CD14-positive monocyte (primary cell): ENCODE measurements around the gene SPTSSB. TPM values are rescaled to one million over a fixed set of nuclear protein-coding genes. Genes with fewer than 3 reads are reported as not detected.

Source experiments
- DNase-seq, 3 donors: peaks; one replicate each; pipeline ENCODE4 v3.0.0-alpha.2; 2011 to 2022
- H2AFZ ChIP-seq: 2 replicates; pipeline ENCODE4 v1.6.0; 2012; ENCODE audit warnings: mild to moderate bottlenecking, low read depth, low read length, inconsistent platforms; ENCODE audit not compliant: insufficient read depth, poor library complexity, severe bottlenecking
- H3K27ac ChIP-seq, 2 donors: 1 replicate in 1 of 2; 2 replicates in 1 of 2; pipeline ENCODE4 v1.5.1; 2012 to 2013; ENCODE audit warnings: low read length in 2 of 2, control low read depth in 1 of 2, inconsistent platforms in 1 of 2, low read depth in 1 of 2, mild to moderate bottlenecking in 1 of 2
- H3K27me3 ChIP-seq, 2 donors: one replicate each; pipeline versions ENCODE4 v1.6.0 to v1.6.1; 2011 to 2013; ENCODE audit warnings: low read length in 2 of 2; ENCODE audit not compliant: control insufficient read depth in 2 of 2, insufficient read depth in 2 of 2
- H3K36me3 ChIP-seq, 2 donors: replicated peaks in 1 of 2; 1 replicate in 1 of 2; 2 replicates in 1 of 2; pipeline versions ENCODE4 v1.5.1 to v1.6.1; 2012 to 2013; ENCODE audit warnings: low read length in 2 of 2, control low read depth in 1 of 2, inconsistent platforms in 1 of 2, mild to moderate bottlenecking in 1 of 2; ENCODE audit not compliant: insufficient read depth in 2 of 2, control insufficient read depth in 1 of 2
- H3K4me1 ChIP-seq, 2 donors: 1 replicate in 1 of 2; 2 replicates in 1 of 2; pipeline versions ENCODE4 v1.5.1 to v1.6.1; 2012 to 2013; ENCODE audit warnings: low read length in 2 of 2, control low read depth in 1 of 2, inconsistent platforms in 1 of 2, mild to moderate bottlenecking in 1 of 2, moderate library complexity in 1 of 2; ENCODE audit not compliant: insufficient read depth in 2 of 2, control insufficient read depth in 1 of 2
- H3K4me2 ChIP-seq: replicated peaks from 2 replicates; pipeline ENCODE3; 2012; ENCODE audit warnings: low read length, moderate library complexity, mild to moderate bottlenecking; ENCODE audit not compliant: poor library complexity, severe bottlenecking; ENCODE audit errors: extremely low read depth
- H3K4me3 ChIP-seq, 3 experiments: fragments of 200-600 bp in 1 of 3; sonication (generic) in 1 of 3; replicated peaks in 1 of 3; 1 replicate in 2 of 3; 2 replicates in 1 of 3; pipeline ENCODE4 v1.5.1; 2011 to 2013; ENCODE audit warnings: low read length in 3 of 3, mild to moderate bottlenecking in 3 of 3, control low read depth in 2 of 3, low read depth in 2 of 3, inconsistent platforms in 1 of 3, moderate library complexity in 1 of 3
- H3K79me2 ChIP-seq: 2 replicates; pipeline ENCODE4 v1.6.0; 2012; ENCODE audit warnings: mild to moderate bottlenecking, control low read depth, inconsistent platforms, low read length, moderate library complexity; ENCODE audit not compliant: insufficient read depth
- H3K9ac ChIP-seq: 2 replicates; pipeline ENCODE4 v1.6.0; 2017; ENCODE audit warnings: low read length, mild to moderate bottlenecking; ENCODE audit not compliant: insufficient read depth, poor library complexity, severe bottlenecking
- H3K9me3 ChIP-seq, 2 donors: replicated peaks in 1 of 2; 1 replicate in 1 of 2; 2 replicates in 1 of 2; pipeline versions ENCODE4 v1.5.1 to v1.6.1; 2012 to 2013; ENCODE audit warnings: low read length in 2 of 2, control low read depth in 1 of 2; ENCODE audit not compliant: control insufficient read depth in 1 of 2, insufficient read depth in 1 of 2
- H4K20me1 ChIP-seq: 2 replicates; pipeline ENCODE4 v1.6.0; 2012; ENCODE audit warnings: mild to moderate bottlenecking, low read length, control low read depth, moderate library complexity; ENCODE audit not compliant: insufficient read depth
- H3K27ac Mint-ChIP-seq, 7 donors: one replicate each; pipeline ENCODE4 v1.8.0; 2020; ENCODE audit warnings: mild to moderate bottlenecking in 7 of 7, mixed read lengths in 7 of 7, moderate library complexity in 6 of 7, inconsistent platforms in 2 of 7
- H3K27me3 Mint-ChIP-seq, 3 donors: one replicate each; pipeline ENCODE4 v1.8.0; 2021 to 2022; ENCODE audit warnings: low read depth in 3 of 3, mild to moderate bottlenecking in 3 of 3, mixed read lengths in 3 of 3, moderate library complexity in 3 of 3, inconsistent platforms in 1 of 3
- H3K36me3 Mint-ChIP-seq, 2 donors: one replicate each; pipeline ENCODE4 v1.8.0; 2020; ENCODE audit warnings: mixed read lengths in 2 of 2, inconsistent platforms in 1 of 2, mild to moderate bottlenecking in 1 of 2
- H3K4me1 Mint-ChIP-seq: one replicate; pipeline ENCODE4 v1.8.0; 2020; ENCODE audit warnings: mild to moderate bottlenecking, mixed read lengths
- H3K4me3 Mint-ChIP-seq, 2 donors: one replicate each; pipeline ENCODE4 v1.8.0; 2020; ENCODE audit warnings: mild to moderate bottlenecking in 2 of 2, mixed read lengths in 2 of 2, moderate library complexity in 1 of 2
- H3K9me3 Mint-ChIP-seq, 7 donors: one replicate each; pipeline ENCODE4 v1.8.0; 2020 to 2022; ENCODE audit warnings: mixed read lengths in 7 of 7, mild to moderate bottlenecking in 6 of 7, moderate library complexity in 6 of 7, inconsistent platforms in 2 of 7
- WGBS: methylation state at CpG from one replicate; pipeline ENCODE4 v1.1.5; 2013; ENCODE audit warnings: missing lambda C conversion rate; ENCODE audit not compliant: insufficient coverage; 5-methylcytosine and 5-hydroxymethylcytosine counted together
- intact Hi-C, 2 donors: fragments of 100-400 bp; cut with micrococcal nuclease; formaldehyde crosslinking; loops; one replicate each; pipeline versions ENCODE4 v1.15.0 to v1.15.1; 2023
- polyA plus RNA-seq, 3 donors: library from polyadenylated mRNA; depleted of rRNA in 1 of 3; unstranded in 2 of 3; stranded (reverse) in 1 of 3; fragments of 300-500 nt in 2 of 3; fragments of >200 nt in 1 of 3; fragmentation: Illumina TruSeq in 2 of 3; gene quantifications; 1 replicate in 2 of 3; 2 replicates in 1 of 3; pipeline ENCODE4 v1.2.3, GENCODE V29; 2012 to 2021
- TF ChIP-seq, protein P1 (sequence below): fragments of 200-600 bp; IDR thresholded peaks from one replicate; pipeline ENCODE4 v1.8.0; 2022; ENCODE audit warnings: antibody characterized with exemption, mild to moderate bottlenecking

The SPTSSB gene
- polyA plus RNA-seq, 3 donors: not detected

- Histone ChIP-seq H3K4me2 (no peak overlapping the region), H3K27ac (no peak overlapping the region), H3K9me3 (peaks cover 0 to 3% of the 10 kb centered on the region in 2 donors), H3K36me3 (no peaks in the 10 kb centered on the region), H2AFZ (no peak overlapping the region), H3K27me3 (peaks cover 0 to 3% of the 10 kb centered on the region in 2 donors), H3K4me3 (no peak overlapping the region), H4K20me1 (no peaks in the 10 kb centered on the region), H3K4me1 (no peaks in the 10 kb centered on the region), H3K79me2 (no peaks in the 10 kb centered on the region), H3K9ac (no peak overlapping the region)
- Mint-ChIP-seq H3K4me1 (no peaks in the 10 kb centered on the region), H3K9me3 (peaks cover 0 to 7% (median 2%) of the 10 kb centered on the region in 7 donors), H3K27me3 (peaks cover 9 to 11% (median 10%) of the 10 kb centered on the region in 3 donors), H3K4me3 (no peak overlapping the region), H3K36me3 (no peaks in the 10 kb centered on the region), H3K27ac (no peak overlapping the region)
- TF ChIP-seq, protein P1, sequence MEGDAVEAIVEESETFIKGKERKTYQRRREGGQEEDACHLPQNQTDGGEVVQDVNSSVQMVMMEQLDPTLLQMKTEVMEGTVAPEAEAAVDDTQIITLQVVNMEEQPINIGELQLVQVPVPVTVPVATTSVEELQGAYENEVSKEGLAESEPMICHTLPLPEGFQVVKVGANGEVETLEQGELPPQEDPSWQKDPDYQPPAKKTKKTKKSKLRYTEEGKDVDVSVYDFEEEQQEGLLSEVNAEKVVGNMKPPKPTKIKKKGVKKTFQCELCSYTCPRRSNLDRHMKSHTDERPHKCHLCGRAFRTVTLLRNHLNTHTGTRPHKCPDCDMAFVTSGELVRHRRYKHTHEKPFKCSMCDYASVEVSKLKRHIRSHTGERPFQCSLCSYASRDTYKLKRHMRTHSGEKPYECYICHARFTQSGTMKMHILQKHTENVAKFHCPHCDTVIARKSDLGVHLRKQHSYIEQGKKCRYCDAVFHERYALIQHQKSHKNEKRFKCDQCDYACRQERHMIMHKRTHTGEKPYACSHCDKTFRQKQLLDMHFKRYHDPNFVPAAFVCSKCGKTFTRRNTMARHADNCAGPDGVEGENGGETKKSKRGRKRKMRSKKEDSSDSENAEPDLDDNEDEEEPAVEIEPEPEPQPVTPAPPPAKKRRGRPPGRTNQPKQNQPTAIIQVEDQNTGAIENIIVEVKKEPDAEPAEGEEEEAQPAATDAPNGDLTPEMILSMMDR: no peak
- no CpG with 5 or more reads among the region's 3 CpGs for WGBS
- intact Hi-C loops: no loop called here
- DNase-seq: no peak
Observed at GRCh38 chr3:161316006-161316689, 55.2 kb downstream of the SPTSSB start.

GRCh38 chr3:161314836-161315395 is 56.4 kb downstream of the SPTSSB start:
- no peaks in the 10 kb centered on the region for H4K20me1 ChIP-seq
- H3K36me3 ChIP-seq: no peaks in the 10 kb centered on the region
- TF ChIP-seq, protein P1: no peak
- DNase-seq: peak in 1 of 3 donors; percentile 15
- 85% methylated on average over 2 of the region's 3 CpGs for WGBS
- no peak overlapping the region for H2AFZ ChIP-seq
- H3K9ac ChIP-seq: no peak overlapping the region
- H3K4me3 ChIP-seq: no peak overlapping the region
- Mint-ChIP-seq H3K9me3 (peaks cover 0 to 4% (median 0%) of the 10 kb centered on the region in 7 donors), H3K4me3 (no peak overlapping the region), H3K36me3 (no peaks in the 10 kb centered on the region), H3K27ac (no peak overlapping the region), H3K4me1 (no peaks in the 10 kb centered on the region), H3K27me3 (peaks cover 8 to 10% (median 8%) of the 10 kb centered on the region in 3 donors)
- peaks cover 0 to under 1% of the 10 kb centered on the region in 2 donors for H3K9me3 ChIP-seq
- H3K4me2 ChIP-seq: no peak overlapping the region
- H3K27ac ChIP-seq: no peak overlapping the region
- no peaks in the 10 kb centered on the region for H3K4me1 ChIP-seq
- intact Hi-C loops: no loop called here
- H3K79me2 ChIP-seq: no peaks in the 10 kb centered on the region
- peaks cover 0 to 3% of the 10 kb centered on the region in 2 donors for H3K27me3 ChIP-seq
